GM12878 (cell line): ENCODE measurements around the gene TOP2A. TPM values are rescaled to one million over a fixed set of nuclear protein-coding genes. Genes with fewer than 3 reads are reported as not detected.
A peak's percentile ranks its signal among the peaks of the same experiment; 100 is the strongest.

Source experiments
- EZH2 ChIP-seq: IDR thresholded peaks from 2 replicates; pipeline ENCODE4 v1.6.1; 2012; ENCODE audit warnings: low read depth, mild to moderate bottlenecking, control low read depth, inconsistent platforms, low read length, borderline replicate concordance; ENCODE audit not compliant: control insufficient read depth
- GABPA ChIP-seq: IDR thresholded peaks from 2 replicates; pipeline ENCODE4 v1.6.1; 2014; ENCODE audit warnings: antibody characterized with exemption, low read depth, mild to moderate bottlenecking, inconsistent platforms
- IKZF1 ChIP-seq: fragments of 450-650 bp; conservative IDR thresholded peaks from 2 replicates; pipeline ENCODE4 v1.6.1; 2017; ENCODE audit warnings: antibody characterized with exemption, mild to moderate bottlenecking
- IRF4 ChIP-seq: IDR thresholded peaks from 2 replicates; pipeline ENCODE4 v1.6.1; 2011; ENCODE audit warnings: low read depth, low read length
- IRF5 ChIP-seq: fragments of 450-650 bp; IDR thresholded peaks from 2 replicates; pipeline ENCODE4 v1.6.1; 2017; ENCODE audit warnings: borderline replicate concordance
- MTA2 ChIP-seq: fragments of 450-650 bp; IDR thresholded peaks from 2 replicates; pipeline ENCODE4 v1.6.1; 2016; ENCODE audit warnings: low read depth, mild to moderate bottlenecking, moderate library complexity
- MYB ChIP-seq: fragments of 150-350 bp; IDR thresholded peaks from 2 replicates; pipeline ENCODE4 v1.6.1; 2014; ENCODE audit warnings: mild to moderate bottlenecking, low read depth, low read length, borderline replicate concordance
- NBN ChIP-seq: fragments of 450-650 bp; IDR thresholded peaks from 2 replicates; pipeline ENCODE4 v1.6.1; 2016
- NKRF ChIP-seq: fragments of 450-650 bp; conservative IDR thresholded peaks from 2 replicates; pipeline ENCODE4 v1.6.1; 2017; ENCODE audit warnings: mild to moderate bottlenecking, moderate library complexity
- NR2F1 ChIP-seq: fragments of 450-650 bp; conservative IDR thresholded peaks from 2 replicates; pipeline ENCODE4 v1.6.1; 2017; ENCODE audit warnings: mild to moderate bottlenecking
- RB1 ChIP-seq: fragments of 450-650 bp; formaldehyde crosslinking; IDR thresholded peaks from 2 replicates; pipeline ENCODE4 v1.6.1; 2017; ENCODE audit warnings: mild to moderate bottlenecking, borderline replicate concordance
- SMAD1 ChIP-seq: fragments of 450-650 bp; IDR thresholded peaks from 2 replicates; pipeline ENCODE4 v1.6.1; 2018; ENCODE audit warnings: mild to moderate bottlenecking, low read depth; ENCODE audit not compliant: partially characterized antibody
- TCF3 ChIP-seq: IDR thresholded peaks from 2 replicates; pipeline ENCODE4 v1.6.1; 2012; ENCODE audit warnings: low read depth, mild to moderate bottlenecking, low read length, borderline replicate concordance; ENCODE audit not compliant: insufficient read depth
- USF1 ChIP-seq: IDR thresholded peaks from 2 replicates; pipeline ENCODE4 v1.6.1; 2011; ENCODE audit warnings: borderline replicate concordance, low read depth, mild to moderate bottlenecking, moderate library complexity, mixed read lengths, low read length; ENCODE audit not compliant: insufficient read depth; ENCODE audit errors: extremely low read length
- ZBTB33 ChIP-seq: fragments of 450-650 bp; IDR thresholded peaks from 2 replicates; pipeline ENCODE4 v1.6.1; 2017; ENCODE audit warnings: mild to moderate bottlenecking
- ZBTB40 ChIP-seq: fragments of 450-650 bp; IDR thresholded peaks from 2 replicates; pipeline ENCODE4 v1.6.1; 2016; ENCODE audit warnings: mild to moderate bottlenecking, moderate library complexity, borderline replicate concordance
- ZNF217 ChIP-seq: fragments of 450-650 bp; IDR thresholded peaks from 2 replicates; pipeline ENCODE4 v1.6.1; 2017; ENCODE audit warnings: antibody characterized with exemption, mild to moderate bottlenecking
- ZSCAN29 ChIP-seq: fragments of 450-650 bp; IDR thresholded peaks from 2 replicates; pipeline ENCODE4 v1.6.1; 2017; ENCODE audit warnings: mild to moderate bottlenecking, moderate library complexity
- polyA plus RNA-seq, 11 experiments: library from polyadenylated mRNA; depleted of rRNA in 4 of 11; unstranded in 6 of 11; stranded (reverse) in 5 of 11; fragments of >200 nt; fragmentation: Nextera tagmentation in 4 of 11; fragmentation: Illumina TruSeq in 1 of 11; extraction: Ambion mirVana in 4 of 11; extraction: Trizol in 1 of 11; gene quantifications; 1 replicate in 1 of 11; 2 replicates in 10 of 11; pipeline versions ENCODE4 v1.2.1 to v1.2.3, GENCODE V29; 2011 to 2016; ENCODE audit warnings: inconsistent platforms in 2 of 11, missing spikeins in 2 of 11, low read depth in 1 of 11
- total RNA-seq, 4 experiments: library from RNA; depleted of rRNA in 3 of 4; stranded (reverse); fragments of >200 nt in 3 of 4; fragmentation: Illumina TruSeq in 1 of 4; extraction: Trizol in 1 of 4; gene quantifications; 2 replicates each; pipeline versions ENCODE4 v1.2.1 to v1.2.3, GENCODE V29; 2013 to 2021

The TOP2A gene
- total and polyA plus RNA-seq, 10 of the 15 experiments (the other 5 are each of a cell fraction or from before 2014, with no cell fraction given) = 117 to 275 (median 232) TPM

GRCh38 chr17:40362696-40363110, 55.0 kb downstream of the TOP2A start (continued):
- TF ChIP-seq ZBTB33 (no peak), IKZF1 (peak; percentile 82), GABPA (no peak), ZBTB40 (0 out of 2 replicates have a peak, but pooled peaks have one; percentile 17), NKRF (no peak), NBN (0 out of 2 replicates have a peak, but pooled peaks have one; percentile 34), MYB (no peak), SMAD1 (no peak), TCF3 (0 out of 2 replicates have a peak, but pooled peaks have one; percentile 15), USF1 (no peak), MTA2 (no peak), EZH2 (no peak), ZSCAN29 (0 out of 2 replicates have a peak, but pooled peaks have one; percentile 27), RB1 (peak; percentile 80; the same call in 1 of the 2 replicates), IRF4 (no peak), ZNF217 (0 out of 2 replicates have a peak, but pooled peaks have one; percentile 12), NR2F1 (peak; percentile 54; the same call in 1 of the 2 replicates), IRF5 (no peak)
